ENCODE data around the gene TEX9.

DNA sequence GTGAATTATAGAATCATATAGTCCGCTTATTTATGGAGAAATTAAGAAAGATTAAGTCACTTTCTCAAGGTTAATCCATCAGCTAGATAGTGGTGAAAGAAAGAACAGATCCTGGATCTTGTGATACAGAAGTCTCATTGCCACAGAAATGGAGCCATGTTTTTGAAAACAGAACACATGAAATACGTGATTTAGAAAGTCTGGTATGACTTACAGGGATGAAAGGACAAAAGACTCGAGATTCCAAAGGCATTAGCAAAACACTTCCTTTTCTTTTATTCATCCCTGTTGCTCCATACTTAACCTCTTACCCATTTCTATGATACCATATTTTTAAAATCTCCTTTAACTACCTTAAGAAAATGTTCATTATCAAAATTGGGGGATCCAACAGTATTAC is 40.0 kb upstream of the TEX9 start:
- TF ChIP-seq GATA2 (IDR thresholded peaks at IDR 0.05; ENCODE audit: low read depth, low read length) (no peak), GATA3 (IDR thresholded peaks at IDR 0.05; ENCODE audit: low read depth, low read length) (no peak)
